Measurements from ENCODE around the gene POLA1.

- no peak for TF ChIP-seq CTCF (IDR thresholded peaks at IDR 0.05)
- TF ChIP-seq POLR2A (IDR thresholded peaks at IDR 0.05) = no peak
Measured at GRCh38 chrX:25029288-25029825, 335.6 kb downstream of the POLA1 start.

Measured in testis (tissue), 2 donors.